GM19372 (cell line): Measurements from ENCODE around the gene GAD1.

Experiments used
- ATAC-seq: cut with Tn5 transposase; IDR thresholded peaks from one replicate; pipeline ENCODE4 v1.9.1; 2021; ENCODE audit warnings: mild to moderate bottlenecking, low read depth, moderate library complexity; ENCODE audit not compliant: unreplicated experiment

Gene GAD1

GRCh38 chr2:170887496-170887895, 70.8 kb downstream of the GAD1 start:
- ATAC-seq = no peak

GRCh38 chr2:170887896-170888295, 71.2 kb downstream of the GAD1 start:
- ATAC-seq = no peak

- no peak for ATAC-seq
Observed at GRCh38 chr2:170891893-170892292, 75.2 kb downstream of the GAD1 start.

GRCh38 chr2:170892391-170892951, 75.8 kb downstream of the GAD1 start:
- no peak for ATAC-seq

- ATAC-seq = no peak
Observed at GRCh38 chr2:170895023-170895757, 78.5 kb downstream of the GAD1 start.

- ATAC-seq = no peak
Observed at GRCh38 chr2:170896622-170897021, 79.9 kb downstream of the GAD1 start.

GRCh38 chr2:170897108-170897507, 80.4 kb downstream of the GAD1 start:
- no peak for ATAC-seq

GRCh38 chr2:170905864-170906263, 89.2 kb downstream of the GAD1 start:
- ATAC-seq = no peak
